Fibroblast of villous mesenchyme (primary cell): ENCODE results near the gene GFRA1. TPM values are rescaled to one million over a fixed set of nuclear protein-coding genes. Genes with fewer than 3 reads are reported as not detected.

Experiments
- DNase-seq: peaks from one replicate; pipeline ENCODE4 v3.0.0-alpha.2; 2010; ENCODE audit warnings: low read depth
- H3K4me3 ChIP-seq: 2 replicates; pipeline ENCODE4 v1.5.1; 2011; ENCODE audit warnings: low read depth, mild to moderate bottlenecking, low read length
- total RNA-seq: library from RNA; depleted of rRNA; stranded (reverse); fragments of >200 nt; gene quantifications from 2 replicates; pipeline ENCODE4 v1.2.3, GENCODE V29; 2012
- TF ChIP-seq, protein P1 (sequence below): IDR thresholded peaks from 2 replicates; pipeline ENCODE4 v1.5.1; 2012; ENCODE audit warnings: low read depth, mild to moderate bottlenecking, low read length; ENCODE audit not compliant: insufficient read depth

GFRA1 gene
- total RNA-seq, 1 donor, result 59.6 TPM

GRCh38 chr10:116245156-116245555 is 27.9 kb downstream of the GFRA1 start:
- no peak overlapping the region for H3K4me3 ChIP-seq
- no peak for DNase-seq
- TF ChIP-seq, protein P1, sequence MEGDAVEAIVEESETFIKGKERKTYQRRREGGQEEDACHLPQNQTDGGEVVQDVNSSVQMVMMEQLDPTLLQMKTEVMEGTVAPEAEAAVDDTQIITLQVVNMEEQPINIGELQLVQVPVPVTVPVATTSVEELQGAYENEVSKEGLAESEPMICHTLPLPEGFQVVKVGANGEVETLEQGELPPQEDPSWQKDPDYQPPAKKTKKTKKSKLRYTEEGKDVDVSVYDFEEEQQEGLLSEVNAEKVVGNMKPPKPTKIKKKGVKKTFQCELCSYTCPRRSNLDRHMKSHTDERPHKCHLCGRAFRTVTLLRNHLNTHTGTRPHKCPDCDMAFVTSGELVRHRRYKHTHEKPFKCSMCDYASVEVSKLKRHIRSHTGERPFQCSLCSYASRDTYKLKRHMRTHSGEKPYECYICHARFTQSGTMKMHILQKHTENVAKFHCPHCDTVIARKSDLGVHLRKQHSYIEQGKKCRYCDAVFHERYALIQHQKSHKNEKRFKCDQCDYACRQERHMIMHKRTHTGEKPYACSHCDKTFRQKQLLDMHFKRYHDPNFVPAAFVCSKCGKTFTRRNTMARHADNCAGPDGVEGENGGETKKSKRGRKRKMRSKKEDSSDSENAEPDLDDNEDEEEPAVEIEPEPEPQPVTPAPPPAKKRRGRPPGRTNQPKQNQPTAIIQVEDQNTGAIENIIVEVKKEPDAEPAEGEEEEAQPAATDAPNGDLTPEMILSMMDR, result no peak

DNA sequence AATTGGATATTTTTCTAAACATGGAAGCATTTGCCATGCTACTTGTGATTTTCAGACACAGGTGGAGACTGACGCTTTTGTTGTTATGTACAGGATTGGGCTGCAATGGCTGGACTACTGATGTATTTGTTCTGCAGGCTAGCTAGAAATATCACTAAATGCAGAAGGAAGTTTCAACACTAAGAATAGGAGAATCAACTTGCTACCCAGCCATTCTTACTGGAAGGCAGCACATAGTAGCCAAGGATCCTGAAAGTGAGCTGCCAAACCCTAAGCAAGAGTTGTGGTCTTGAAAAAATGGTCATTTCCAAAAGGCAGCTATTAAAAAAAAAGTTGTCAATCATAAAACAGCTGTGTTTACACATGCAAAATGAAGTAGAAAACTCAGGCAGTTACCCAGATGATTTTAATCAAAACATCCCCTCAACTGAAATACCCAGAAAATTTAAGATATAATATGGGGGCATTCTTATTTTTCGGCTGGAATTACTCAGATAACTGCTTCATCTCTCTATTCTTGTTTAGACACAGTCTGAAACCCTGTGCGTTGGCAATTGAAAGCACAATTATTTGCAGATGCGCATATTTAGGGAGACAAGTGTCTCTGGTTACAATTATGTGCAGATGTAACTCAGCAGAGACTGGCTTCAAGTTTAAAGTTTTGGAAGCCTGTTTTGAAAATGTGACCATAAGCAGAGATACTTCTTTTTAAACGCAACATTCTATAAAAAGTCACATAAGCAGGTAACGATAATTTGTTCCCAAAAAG is 31.2 kb downstream of the GFRA1 start:
- no peak for DNase-seq
- no peak overlapping the region for H3K4me3 ChIP-seq
- TF ChIP-seq, protein P1, result no peak

- no peak for DNase-seq
- TF ChIP-seq, protein P1, result no peak
- no peak overlapping the region for H3K4me3 ChIP-seq
Observed at GRCh38 chr10:116241085-116241484, 31.9 kb downstream of the GFRA1 start.

GRCh38 chr10:116240157-116240950 is 32.7 kb downstream of the GFRA1 start:
- no peak overlapping the region for H3K4me3 ChIP-seq
- TF ChIP-seq, protein P1, result no peak
- no peak for DNase-seq

DNA sequence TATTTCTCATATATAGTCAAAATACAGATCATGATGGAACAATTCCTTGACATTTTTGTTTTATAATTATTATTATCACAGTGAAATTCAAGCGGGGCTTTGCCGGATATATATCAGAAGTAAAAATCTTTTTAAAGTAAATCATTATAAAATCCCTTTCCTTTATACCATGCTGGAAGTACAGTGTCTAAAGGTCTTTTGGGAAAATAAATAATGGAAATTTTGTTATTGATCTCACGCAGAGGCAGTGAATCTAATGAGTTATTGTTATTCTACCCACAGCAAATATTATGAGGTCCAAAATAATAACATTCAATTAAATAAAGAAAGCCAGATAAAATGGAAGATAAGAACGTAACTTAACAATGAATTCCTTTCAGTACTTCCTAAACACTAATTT is 33.8 kb downstream of the GFRA1 start:
- TF ChIP-seq, protein P1, result no peak
- DNase-seq, result no peak
- H3K4me3 ChIP-seq, result no peak overlapping the region

DNA sequence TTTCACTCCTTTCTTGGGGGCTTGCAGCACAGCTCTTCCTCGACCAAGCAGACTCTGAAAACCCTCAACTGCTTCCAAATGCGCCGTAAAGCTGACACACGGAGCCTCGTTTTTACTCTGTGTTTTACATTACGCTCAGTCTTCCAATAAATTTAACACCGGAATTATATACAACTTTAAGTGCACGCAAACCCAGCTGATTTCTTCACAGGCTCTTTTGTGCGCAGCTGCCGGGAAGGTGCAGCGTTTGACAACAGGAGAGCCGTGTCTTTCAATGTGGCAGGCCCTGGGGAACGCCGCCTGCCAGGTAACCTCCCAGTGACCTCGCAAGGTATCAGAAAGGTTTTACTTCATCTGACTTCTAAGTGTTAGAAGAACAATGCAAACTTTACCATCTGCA is 35.0 kb downstream of the GFRA1 start:
- DNase-seq, result no peak
- TF ChIP-seq, protein P1, result no peak
- H3K4me3 ChIP-seq, result no peak overlapping the region
